HG03159 (cell line): ENCODE measurements around the gene SUN1.
"Not testable (repeated sequence)": the region's sequence is repeated elsewhere in the genome, so short reads cannot be mapped to it uniquely, and the experiment has no call there.

Experiments
- ATAC-seq: cut with Tn5 transposase; IDR thresholded peaks from one replicate; pipeline ENCODE4 v1.9.1; 2021; ENCODE audit warnings: mild to moderate bottlenecking, moderate library complexity; ENCODE audit not compliant: unreplicated experiment

Gene SUN1

DNA sequence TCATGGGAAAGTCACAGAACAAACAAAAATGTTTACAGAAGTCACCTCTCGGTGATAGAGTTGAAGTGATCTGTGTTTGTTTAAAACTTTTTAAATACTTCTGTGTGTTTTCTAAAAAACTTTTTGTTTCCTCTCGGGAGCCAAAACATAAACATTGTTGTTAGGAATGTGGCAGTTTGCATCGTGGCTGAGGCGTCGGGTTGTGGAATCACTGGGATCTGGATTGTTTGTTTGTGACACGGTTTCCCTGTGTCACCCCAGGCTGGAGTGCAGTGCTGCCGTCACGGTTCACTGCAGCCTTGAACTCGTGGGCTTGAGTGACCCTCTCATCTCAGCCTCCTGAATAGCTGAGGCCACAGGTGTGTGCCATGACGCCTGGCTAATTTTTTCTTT lies 29.0 kb upstream of the SUN1 start:
- no peak for ATAC-seq

DNA sequence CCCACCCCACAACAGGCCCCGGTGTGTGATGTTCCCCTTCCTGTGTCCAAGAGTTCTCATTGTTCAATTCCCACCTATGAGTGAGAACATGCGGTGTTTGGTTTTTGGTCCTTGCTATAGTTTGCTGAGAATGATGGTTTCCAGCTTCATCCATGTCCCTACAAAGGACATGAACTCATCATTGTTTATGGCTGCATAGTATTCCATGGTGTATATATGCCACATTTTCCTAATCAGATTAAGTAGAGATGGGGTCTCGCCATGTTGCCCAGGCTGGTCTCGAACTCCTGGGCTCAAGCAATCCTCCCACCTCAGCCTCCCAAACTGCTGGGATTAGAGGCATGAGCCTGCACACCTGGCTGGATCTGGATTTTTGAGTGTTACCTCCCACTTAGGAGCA lies 28.5 kb upstream of the SUN1 start:
- not testable (repeated sequence) for ATAC-seq

DNA sequence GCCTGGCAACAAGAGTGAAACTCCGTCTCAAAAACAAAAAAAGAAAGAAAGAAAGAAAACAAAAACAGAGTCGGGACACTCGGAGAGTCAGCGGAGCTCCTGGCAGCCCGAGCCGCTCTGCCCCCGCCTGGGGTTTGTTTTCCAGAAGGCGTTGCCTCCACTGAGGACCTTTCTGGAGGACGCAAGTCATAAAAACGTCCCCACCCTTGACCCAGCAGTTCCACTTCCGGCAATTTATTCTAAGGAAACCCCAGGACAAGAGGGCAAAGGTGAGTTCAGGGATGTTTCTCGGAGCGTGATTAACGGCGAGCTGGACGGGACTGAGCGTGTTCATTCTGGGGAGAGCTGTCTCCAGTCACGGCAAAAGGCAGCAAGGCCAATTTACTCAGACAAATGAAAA lies 27.0 kb upstream of the SUN1 start:
- no peak for ATAC-seq

DNA sequence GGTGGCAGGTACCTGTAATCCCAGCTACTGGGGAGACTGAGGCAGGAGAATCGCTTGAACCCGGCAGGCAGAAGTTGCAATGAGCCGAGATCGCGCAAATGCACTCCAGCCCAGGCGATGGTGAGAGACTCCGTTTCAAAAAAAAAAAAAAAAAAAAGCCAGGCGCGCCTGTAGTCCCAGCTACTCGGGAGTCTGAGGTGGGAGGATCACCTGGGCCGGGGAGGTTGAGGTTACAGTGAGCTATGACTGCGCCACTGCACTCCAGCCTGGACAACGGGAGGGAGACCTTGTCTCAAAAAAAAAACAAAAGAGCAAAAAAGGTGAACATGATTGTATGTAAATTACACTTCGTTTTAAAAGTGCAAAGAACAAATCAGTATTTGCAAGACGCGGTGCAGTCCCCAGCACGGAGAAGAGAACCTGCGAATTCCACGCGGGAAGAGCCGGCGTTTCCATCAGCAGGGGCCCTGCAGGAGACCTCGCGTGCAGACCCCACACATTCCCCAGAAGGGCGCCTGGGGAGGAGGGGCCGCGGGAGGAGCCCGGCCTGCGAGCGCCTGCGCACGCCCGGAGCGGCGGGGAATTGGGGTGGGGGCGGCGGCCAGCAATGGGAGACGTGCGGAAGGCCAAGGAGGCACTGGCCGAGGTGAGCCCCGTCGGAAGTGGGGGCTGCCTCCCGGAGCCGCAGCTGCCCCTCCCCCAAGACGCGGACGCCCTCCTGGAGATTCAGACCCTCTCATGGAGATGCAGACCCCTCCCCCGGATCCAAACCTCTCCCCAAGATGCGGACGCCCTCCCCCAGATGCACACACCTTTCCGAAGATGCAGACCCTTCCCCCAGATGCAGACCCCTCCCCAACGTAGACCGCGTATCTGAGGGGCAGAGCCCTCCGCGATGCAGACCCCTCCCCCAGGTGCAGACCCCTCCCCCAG lies 16.7 kb upstream of the SUN1 start:
- ATAC-seq = no peak

DNA sequence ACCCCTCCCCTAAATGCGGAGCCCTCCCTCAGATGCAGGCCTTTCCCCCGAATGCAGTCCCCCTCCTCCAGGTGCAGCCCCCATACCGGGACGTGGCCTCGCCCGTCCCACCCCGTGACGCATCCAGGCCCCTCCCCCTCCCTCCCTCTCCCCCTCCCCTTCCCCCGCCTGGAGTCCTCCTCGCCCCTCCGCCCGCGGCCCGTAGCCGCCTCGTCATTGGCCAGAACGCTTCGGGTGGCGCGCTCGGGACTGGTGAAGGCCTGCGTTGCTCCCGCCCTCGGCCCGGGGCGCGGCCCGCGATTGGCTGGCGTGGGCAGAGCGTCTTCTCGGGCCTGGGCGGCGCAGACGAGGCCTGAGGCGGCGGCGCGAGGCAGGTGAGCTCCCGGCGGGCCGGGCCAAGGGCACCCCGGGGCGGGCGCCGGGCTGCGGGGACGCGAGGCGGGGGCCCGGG lies 16.0 kb upstream of the SUN1 start:
- ATAC-seq = peak; percentile 87

DNA sequence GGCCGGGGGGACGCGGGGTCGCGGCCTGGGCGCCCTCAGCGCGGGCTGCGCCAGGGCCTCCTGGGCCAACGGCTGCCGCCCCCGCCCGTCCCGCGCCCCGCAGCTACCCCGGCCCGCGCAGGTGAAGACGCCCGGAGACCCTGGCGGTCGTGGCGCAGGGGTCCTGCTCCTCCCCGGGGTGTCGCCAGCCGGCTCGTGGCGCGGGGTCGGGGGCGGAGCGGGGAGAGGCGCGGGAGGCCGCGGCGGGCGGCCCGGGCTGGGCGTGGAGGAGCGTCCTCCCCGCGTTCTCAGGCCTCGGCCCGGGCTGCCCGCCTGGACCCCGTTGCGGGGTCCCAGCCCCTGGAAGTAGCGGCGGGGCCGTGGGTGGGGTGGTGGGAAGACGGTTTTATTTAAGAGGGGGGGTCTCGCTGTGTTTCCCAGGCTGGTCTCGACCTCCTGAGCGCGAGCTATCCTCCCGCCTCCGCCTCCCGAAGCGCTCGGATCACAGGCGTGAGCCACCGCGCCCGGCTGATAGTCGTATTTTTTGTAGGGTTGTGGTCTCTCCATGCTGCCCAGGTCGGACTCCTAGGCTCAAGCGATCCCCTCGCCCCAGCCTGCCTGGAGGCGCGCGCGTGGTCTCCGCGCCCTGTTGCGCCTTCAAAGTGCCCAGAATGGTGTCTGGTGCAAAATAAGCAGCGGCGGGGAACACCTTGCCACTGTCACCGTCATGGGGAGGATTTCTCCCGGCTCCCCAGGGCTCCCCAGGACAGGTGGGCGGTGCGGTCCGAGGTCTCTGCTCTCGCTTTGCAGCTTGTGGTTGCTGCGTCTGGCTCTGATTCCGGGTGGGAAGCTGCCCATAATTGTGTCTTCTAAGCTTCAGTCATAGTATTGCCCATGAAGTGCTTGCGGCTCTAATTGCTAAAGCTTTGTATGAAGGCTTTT lies 15.3 kb upstream of the SUN1 start:
- ATAC-seq = peak; percentile 19

DNA sequence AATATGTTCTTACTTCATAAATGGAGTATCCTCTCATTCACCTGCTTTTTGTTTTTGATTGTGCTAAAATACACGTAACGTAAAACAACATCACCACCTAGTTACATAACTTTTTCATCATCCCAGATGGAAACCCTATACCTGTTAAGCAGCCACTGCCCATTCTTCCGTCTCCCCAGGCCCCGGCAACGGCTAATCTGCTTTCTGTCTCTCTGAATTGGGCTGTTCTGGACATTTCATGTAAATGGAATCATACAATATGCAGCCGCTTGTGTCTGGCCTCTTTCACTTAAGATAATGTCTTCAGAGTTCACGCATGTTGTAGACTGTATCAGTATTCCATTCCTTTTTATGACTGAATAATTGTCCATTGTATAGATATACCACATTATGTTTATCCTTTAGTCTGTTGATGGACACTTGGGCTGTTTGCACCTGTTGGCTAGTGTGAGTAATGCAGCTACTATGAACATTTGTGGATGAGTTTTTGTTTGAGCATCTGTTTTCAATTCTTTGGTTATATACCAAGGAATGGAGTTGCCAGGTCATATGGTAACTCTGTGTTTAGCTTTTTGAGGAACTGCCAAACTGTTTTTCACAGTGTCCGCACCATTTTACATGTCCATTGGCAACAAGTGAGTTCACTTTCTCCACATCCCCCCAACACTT lies 14.1 kb upstream of the SUN1 start:
- no peak for ATAC-seq

DNA sequence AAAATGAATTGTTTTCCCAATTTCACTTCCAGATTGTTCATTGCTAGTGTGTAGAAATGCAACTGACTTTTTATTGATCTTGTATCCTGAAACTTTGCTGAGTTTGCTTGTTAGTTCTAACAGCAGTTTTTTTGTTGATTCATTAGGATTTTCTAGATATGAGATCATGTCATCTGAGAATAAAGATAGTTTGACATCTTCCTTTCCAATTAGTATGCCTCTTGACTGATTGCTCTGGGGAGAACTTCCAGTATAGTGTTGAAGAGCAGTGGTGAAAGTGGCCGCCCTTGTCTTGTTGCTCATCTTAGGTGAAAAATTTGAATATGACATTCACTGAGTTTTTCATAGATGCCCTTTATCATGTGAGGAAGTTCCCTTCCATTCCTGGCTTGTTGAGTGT lies 11.9 kb upstream of the SUN1 start:
- no peak for ATAC-seq

DNA sequence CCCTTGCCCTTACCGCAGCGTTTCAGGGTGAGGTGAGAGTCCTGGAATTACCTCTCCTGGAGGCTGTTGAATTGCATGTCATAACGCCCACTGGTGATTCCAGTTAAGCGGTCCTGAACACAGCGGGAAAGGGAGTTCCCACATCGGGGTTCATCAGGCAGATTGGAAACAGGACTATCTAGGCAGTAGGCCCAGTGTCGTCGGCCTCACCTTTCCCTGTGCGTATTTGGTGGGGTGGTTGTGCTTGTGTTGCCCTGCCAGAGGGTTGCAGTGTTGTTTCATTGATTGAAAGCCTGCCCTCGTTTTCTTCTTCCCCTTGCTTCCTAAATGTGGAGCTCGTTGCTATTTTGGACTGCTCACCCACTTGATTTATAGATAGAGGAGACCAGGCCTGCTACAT lies 10.6 kb upstream of the SUN1 start:
- ATAC-seq = no peak

DNA sequence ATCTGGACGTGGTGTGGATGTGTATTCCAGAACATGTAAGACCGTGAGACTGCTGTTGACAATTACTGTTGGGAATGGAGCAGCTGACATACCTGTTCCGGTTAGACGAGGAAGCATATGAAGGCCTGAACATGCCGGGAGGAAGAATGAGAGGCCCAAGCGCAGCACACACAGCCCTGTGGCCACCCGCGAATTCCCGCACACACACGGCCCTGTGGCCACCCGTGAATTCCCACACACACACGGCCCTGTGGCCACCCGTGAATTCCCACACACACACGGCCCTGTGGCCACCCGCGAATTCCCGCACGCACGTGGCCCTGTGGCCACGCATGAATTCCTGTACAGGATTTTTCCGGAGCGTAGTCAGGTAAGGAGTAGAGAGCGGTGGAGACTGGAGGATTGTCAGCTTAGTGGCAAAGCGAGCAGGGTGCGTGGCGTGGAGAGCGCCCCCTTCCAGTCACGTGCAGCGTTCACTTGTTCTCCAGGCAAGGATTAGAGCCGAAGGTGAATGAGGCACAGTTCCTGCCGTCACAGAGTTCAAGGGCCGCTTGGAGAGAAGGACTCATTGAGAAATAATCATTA lies 9.5 kb upstream of the SUN1 start:
- ATAC-seq = no peak

DNA sequence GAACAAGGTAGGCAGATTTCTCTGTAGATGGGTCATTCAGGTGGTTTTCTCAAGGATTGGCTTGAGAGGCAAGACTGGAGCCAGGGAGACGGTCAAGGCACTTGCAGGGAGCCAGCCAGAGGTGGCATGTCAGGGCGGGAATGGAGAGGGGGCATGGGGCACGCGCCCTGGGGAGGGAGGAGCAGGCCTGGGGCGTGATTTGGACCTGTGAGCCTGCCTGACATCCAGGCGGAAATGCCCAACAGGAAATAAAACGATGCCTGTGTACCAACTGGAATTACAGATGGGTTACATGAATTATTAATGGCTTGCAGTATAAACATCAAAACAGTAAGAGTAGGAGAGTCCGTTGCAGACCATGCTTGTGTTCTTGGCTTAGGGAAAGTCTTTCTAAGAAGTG lies 8.6 kb upstream of the SUN1 start:
- no peak for ATAC-seq

DNA sequence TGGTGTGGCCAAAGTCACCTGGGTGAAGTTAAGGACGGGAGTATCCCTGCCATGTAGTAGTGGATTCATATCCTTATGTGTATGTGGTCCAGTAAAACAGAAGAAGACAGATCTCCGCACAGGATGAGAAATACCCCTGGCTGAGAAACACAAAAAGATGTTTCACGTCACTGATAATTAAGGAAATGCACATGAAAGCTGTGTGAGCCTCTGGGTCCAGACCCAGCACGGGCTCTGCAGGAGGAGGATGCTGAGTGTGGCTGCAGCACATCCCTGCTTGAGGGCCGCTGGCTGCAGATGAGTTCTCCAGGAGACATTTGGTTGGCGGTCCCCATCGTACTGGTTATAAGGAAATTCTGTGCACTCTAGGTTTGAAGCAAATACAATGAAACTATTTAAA lies 8.2 kb upstream of the SUN1 start:
- ATAC-seq = no peak

DNA sequence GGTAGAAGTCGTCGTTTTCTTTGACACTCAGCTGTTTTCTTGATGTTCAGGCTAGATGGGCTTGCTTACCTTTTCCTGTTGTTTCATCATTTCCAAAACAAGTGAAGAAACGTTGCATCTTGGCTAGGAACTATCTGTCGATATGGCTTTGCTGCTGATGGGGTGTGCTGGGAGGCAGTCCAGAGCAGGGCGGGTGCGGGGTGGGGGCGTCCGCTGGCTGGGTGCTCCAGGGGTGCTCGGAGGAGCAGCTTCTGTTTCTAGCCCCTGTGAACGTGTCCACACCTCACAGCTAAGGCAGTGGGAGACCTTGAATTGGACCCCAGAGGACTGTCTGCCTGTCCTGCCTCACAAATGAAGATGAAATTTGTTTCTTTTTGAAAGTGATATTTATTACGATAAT lies 7.6 kb upstream of the SUN1 start:
- ATAC-seq = no peak

DNA sequence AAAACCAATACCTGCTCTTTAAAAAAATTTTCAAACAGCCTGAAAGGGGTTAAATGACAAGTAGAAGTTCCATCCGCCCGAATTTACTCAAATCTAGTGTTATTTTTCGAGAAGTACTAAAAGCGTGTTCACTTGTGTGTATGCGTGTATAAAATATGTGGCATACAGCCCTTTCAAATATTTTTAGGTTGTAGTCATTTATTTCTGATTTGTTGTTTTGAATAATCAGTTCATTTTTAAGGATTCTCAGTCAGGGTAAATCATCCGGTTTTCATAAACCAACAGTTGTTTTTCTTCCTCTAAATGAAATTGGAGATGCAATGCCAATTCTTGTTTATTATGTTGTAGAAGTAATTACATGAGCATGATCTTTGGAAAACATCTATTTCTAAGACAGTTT lies 6.9 kb upstream of the SUN1 start:
- ATAC-seq = no peak

DNA sequence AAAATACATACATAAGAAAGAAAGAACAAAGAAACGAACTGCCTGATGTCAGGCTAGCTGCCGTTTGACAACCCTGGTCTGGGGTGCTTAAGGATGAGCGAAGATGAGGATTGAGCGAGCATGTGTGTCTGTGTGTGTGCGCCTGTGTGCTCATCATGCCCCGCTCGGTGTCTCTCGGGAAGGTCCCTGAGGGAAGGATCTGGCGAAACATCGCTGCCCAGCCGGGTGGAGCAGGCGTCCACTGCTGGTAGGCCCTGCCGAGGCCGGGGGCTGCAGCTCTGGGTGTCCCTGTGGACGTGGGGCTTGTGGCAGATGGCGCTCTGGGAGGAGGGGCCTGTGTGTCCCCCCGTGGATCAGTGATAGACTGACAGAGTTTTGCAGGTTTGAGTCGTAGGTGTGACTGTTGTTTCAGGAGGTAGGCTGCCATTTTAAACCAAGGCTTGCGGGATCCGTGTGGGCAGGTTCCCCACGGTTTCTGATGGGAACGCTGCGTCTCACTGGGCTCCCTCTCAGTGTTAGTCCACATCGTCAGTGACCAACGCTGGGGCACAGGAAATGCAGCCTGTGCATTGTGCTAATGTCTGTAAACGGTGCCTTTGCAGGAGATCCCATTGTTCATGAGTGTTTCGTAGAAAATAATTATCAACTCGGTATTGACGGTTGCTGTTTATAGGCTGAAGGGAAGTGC lies 5.9 kb upstream of the SUN1 start:
- ATAC-seq = no peak

DNA sequence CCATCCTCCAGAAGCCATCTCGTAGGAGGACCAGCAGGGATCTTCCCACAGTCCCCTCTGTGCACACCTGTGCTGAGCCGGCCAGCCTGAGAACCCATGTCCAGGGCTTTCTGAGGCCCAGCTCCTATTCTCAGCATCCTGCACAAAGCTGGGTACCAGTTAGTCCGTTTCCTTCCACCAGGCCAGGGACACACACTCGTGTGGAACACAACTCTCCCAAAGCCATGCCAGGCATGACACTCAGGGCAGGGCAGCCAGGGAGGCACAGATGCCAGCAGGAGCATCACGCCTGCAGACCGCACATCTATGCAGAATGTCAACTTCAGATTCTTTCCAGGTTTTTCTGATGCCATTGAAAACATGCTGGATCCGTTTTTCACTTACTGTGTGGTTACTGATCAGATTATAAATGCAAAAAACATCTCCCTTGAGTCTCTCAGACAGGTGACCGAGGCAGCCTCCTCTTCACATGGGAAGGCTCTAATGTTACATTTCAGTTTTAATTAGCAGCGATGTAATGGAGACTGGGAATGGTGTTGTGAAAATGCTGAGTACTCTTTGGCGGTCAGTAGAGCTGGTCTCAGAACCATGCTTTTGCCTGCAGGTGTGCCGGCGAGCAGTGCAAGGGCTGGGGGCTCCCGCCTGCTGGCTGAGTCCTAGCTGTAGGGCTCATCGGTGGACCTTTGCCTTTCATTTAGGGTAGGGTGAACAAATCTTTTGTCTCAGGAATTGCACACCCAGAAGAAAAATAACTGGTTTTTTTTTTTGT lies 3.3 kb upstream of the SUN1 start:
- ATAC-seq = no peak

DNA sequence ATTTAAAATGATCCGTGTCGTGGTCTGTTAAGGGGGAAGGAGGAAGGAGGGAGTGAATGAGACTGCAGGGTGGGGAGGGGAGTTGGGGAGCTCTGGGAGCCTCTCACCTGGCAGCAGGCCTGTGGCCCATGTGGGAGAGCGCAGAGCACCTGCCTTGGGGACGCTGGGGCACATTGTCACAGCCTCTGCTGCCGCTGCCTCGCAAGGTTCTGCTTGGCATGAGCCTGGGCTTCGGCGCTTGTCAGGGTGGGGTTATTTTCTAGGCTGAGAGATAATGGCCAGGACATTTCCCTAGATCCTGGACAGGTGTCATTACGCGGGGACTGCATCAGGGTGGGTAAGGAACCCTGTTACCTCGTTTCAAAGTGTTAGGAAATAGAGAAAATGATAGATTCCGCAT lies 2.2 kb upstream of the SUN1 start:
- no peak for ATAC-seq

DNA sequence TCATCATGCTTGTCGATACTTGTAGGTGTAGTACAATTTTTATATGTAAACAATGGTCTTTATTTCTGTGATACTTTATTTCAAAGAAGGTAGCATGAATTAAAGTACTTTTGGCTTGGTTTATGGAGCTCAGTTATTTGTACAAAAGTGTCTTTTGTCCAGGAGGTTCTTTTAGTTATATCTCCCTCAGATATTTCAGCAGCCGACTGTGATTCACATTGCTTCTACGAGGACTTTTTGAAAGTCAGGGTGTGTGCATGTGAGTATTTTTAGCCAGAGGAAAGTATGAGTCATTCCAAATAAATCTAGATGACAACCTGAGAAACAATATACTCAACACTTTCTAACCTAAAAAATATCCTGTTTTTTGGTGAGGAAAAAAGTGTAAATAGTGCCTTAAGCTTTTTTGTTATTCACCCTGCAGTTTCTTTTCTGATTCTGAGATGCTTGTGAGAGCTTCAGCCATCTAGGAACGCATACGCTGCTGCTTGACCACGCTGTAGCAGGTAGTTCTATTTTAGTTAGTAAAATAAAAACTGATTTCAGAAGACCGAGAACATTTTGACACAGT lies 595 bp upstream of the SUN1 start:
- peak; percentile 78 for ATAC-seq

DNA sequence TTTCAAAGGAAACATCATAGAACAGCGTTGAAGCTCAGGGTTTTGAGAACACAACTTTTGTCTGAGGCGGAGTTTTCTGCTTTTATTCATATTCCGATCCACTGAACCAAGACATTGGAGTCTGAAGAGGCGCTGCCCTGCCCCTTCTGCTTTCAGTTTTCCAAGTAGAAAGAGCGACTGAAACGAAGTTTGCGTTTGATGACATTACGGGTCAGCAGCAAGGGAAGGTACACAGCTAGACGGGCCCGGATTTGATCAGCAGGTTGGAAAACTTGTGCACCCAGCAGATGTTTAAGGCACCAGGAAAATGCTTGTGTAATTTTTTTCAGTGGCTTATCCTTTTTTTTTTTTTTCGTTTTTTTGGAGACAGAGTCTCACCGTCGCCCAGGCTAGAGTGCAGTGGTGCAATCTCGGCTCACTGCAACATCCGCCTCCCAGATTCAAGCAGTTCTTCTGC lies 720 bp downstream of the SUN1 start:
- ATAC-seq = no peak
